ENCODE results near the gene ETS1.
A peak's percentile ranks its signal among the peaks of the same experiment; 100 is the strongest.

ETS1 gene

GRCh38 chr11:128474036-128474874 is 113.1 kb downstream of the ETS1 start:
- Histone ChIP-seq H3K27me3 (replicated peaks; ENCODE audit: control insufficient read depth, insufficient read depth, low read length) (no peaks in the 10 kb centered on the region), H3K9me3 (ENCODE audit: control insufficient read depth, low read length) (no peaks in the 10 kb centered on the region), H3K36me3 (ENCODE audit: control insufficient read depth, insufficient read depth, low read length, severe bottlenecking) (peaks cover 71% of the 10 kb centered on the region), H3K4me1 (ENCODE audit: control insufficient read depth, insufficient read depth, low read length) (peaks cover 63% of the 10 kb centered on the region), H3K9ac (ENCODE audit: low read length) (peak overlapping the region; percentile 49), H3K4me3 (ENCODE audit: low read length) (no peak overlapping the region)
- no peak for DNase-seq (ENCODE audit: low read depth)

DNA sequence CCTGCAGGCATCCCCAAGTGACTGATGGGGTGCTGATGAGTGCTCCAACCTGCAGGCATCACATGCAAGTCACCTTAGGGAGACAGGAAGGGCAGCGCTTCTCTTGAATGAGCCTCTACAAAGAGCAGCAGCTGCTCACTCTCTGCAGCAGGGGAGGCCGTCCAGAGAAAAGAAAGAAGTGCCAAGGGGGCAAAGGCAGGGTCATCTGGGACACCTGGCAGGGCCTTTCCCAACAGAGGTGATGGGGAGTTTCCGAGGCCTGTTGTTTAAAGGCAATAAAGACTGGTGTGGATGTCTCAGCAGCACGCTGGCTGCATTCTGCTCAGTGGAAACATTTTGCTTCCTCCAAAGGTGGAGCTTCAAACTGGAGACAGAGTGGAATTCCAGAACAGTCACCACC is 113.7 kb downstream of the ETS1 start:
- H3K4me1 ChIP-seq (ENCODE audit: control insufficient read depth, insufficient read depth, low read length) = peaks cover 58% of the 10 kb centered on the region

DNA sequence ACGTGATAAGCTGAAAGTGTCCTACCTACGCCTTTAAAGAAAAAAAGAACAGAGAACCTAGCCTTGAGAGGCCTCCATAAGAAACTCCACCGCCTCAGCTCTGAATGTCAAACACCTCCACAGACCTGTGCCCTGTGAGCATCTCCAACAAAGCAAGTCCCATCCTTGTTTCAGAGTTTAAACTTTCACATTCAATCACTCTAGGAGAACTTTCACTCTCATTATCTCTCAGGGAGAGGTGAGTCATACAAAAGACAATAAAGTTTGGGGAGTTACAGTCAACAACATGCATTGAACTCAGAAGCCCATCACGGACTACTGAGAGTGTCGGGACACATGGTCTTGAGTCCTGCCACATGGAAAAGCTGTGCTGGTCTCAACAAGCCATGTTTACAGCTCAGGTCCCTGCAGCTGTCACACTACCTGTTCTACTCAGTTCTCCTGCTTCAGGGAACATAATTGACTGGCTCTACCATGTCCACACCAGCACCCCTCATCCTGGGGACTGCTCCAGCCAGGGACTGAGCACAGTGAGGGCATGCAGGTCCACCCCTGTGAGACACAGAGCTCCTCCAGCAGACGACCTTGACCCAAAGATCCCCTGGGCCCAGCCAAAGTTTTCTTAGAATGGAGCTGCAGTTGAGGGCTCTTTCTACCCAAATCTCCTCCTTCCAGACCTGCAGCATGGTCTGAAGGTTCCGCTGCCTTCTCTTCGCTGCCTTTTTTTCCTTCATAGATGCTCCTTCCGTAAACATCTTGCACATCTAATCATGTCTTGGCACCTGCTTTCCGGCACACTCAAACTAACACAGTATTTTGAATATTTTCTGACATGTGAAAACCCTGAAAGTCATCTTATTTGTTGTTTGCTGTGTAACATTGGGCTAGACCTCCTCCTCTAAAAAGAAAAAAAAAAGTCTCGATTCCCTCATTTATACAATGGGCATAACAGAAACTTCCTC is 114.9 kb downstream of the ETS1 start:
- Histone ChIP-seq H3K27me3 (replicated peaks; ENCODE audit: control insufficient read depth, insufficient read depth, low read length) (no peaks in the 10 kb centered on the region), H3K9me3 (ENCODE audit: control insufficient read depth, low read length) (no peaks in the 10 kb centered on the region), H3K36me3 (ENCODE audit: control insufficient read depth, insufficient read depth, low read length, severe bottlenecking) (peaks cover 66% of the 10 kb centered on the region), H3K9ac (ENCODE audit: low read length) (no peak overlapping the region), H3K4me3 (ENCODE audit: low read length) (no peak overlapping the region), H3K4me1 (ENCODE audit: control insufficient read depth, insufficient read depth, low read length) (peaks cover 67% of the 10 kb centered on the region)
- no peak for DNase-seq (ENCODE audit: low read depth)

More for the DNA sequence above, 113.7 kb downstream of the ETS1 start:
- no peak for DNase-seq (ENCODE audit: low read depth)
- Histone ChIP-seq H3K9ac (ENCODE audit: low read length) (peak overlapping the region; percentile 53), H3K36me3 (ENCODE audit: control insufficient read depth, insufficient read depth, low read length, severe bottlenecking) (peaks cover 72% of the 10 kb centered on the region), H3K4me3 (ENCODE audit: low read length) (no peak overlapping the region), H3K9me3 (ENCODE audit: control insufficient read depth, low read length) (no peaks in the 10 kb centered on the region), H3K27me3 (replicated peaks; ENCODE audit: control insufficient read depth, insufficient read depth, low read length) (no peaks in the 10 kb centered on the region)

DNA sequence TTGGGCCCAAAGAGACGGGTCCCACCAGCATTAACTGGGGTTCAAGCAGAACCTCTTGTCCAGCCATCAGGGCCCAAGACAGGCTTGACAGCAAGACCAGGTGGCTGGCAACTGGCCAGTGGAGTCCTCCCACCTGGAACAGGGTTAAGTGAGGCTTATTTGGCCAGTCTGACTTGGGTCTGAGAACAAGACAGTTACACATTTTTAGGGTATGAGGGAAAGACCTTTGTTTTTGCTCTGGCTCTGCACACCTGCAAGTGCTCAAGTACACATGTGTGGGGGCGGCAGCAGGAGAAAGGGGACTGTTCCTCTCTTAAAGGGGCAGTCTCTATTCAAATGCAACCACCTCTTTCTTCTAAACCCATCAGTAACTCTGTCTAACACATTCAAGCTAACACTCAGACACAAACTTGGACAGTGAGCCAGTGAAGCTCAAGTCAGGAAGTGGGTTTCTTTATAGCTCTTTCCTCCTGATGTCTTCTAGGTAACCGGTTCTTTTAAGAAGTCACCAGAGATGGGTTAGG is 116.2 kb downstream of the ETS1 start:
- H3K9me3 ChIP-seq (ENCODE audit: control insufficient read depth, low read length) = no peaks in the 10 kb centered on the region
- peaks cover 64% of the 10 kb centered on the region for H3K4me1 ChIP-seq (ENCODE audit: control insufficient read depth, insufficient read depth, low read length)
- peaks cover 56% of the 10 kb centered on the region for H3K36me3 ChIP-seq (ENCODE audit: control insufficient read depth, insufficient read depth, low read length, severe bottlenecking)
- no peak overlapping the region for H3K4me3 ChIP-seq (ENCODE audit: low read length)
- no peak overlapping the region for H3K9ac ChIP-seq (ENCODE audit: low read length)
- DNase-seq (ENCODE audit: low read depth) = no peak
- H3K27me3 ChIP-seq (replicated peaks; ENCODE audit: control insufficient read depth, insufficient read depth, low read length) = no peaks in the 10 kb centered on the region

GRCh38 chr11:128470081-128470480 is 117.3 kb downstream of the ETS1 start:
- Histone ChIP-seq H3K4me3 (ENCODE audit: low read length) (no peak overlapping the region), H3K36me3 (ENCODE audit: control insufficient read depth, insufficient read depth, low read length, severe bottlenecking) (peaks cover 62% of the 10 kb centered on the region), H3K9ac (ENCODE audit: low read length) (no peak overlapping the region), H3K27me3 (replicated peaks; ENCODE audit: control insufficient read depth, insufficient read depth, low read length) (no peaks in the 10 kb centered on the region), H3K4me1 (ENCODE audit: control insufficient read depth, insufficient read depth, low read length) (peaks cover 54% of the 10 kb centered on the region), H3K9me3 (ENCODE audit: control insufficient read depth, low read length) (no peaks in the 10 kb centered on the region)
- DNase-seq (ENCODE audit: low read depth) = no peak

GRCh38 chr11:128469220-128469619 is 118.1 kb downstream of the ETS1 start:
- no peaks in the 10 kb centered on the region for H3K27me3 ChIP-seq (replicated peaks; ENCODE audit: control insufficient read depth, insufficient read depth, low read length)
- H3K4me3 ChIP-seq (ENCODE audit: low read length) = no peak overlapping the region
- no peak for DNase-seq (ENCODE audit: low read depth)
- H3K9ac ChIP-seq (ENCODE audit: low read length) = no peak overlapping the region
- H3K9me3 ChIP-seq (ENCODE audit: control insufficient read depth, low read length) = no peaks in the 10 kb centered on the region
- peaks cover 48% of the 10 kb centered on the region for H3K4me1 ChIP-seq (ENCODE audit: control insufficient read depth, insufficient read depth, low read length)
- H3K36me3 ChIP-seq (ENCODE audit: control insufficient read depth, insufficient read depth, low read length, severe bottlenecking) = peaks cover 67% of the 10 kb centered on the region

GRCh38 chr11:128468111-128468510 is 119.2 kb downstream of the ETS1 start:
- DNase-seq (ENCODE audit: low read depth) = peak; percentile 48
- peaks cover 45% of the 10 kb centered on the region for H3K4me1 ChIP-seq (ENCODE audit: control insufficient read depth, insufficient read depth, low read length)
- H3K36me3 ChIP-seq (ENCODE audit: control insufficient read depth, insufficient read depth, low read length, severe bottlenecking) = peaks cover 62% of the 10 kb centered on the region
- no peak overlapping the region for H3K4me3 ChIP-seq (ENCODE audit: low read length)
- peak overlapping the region; percentile 62 for H3K9ac ChIP-seq (ENCODE audit: low read length)
- no peaks in the 10 kb centered on the region for H3K27me3 ChIP-seq (replicated peaks; ENCODE audit: control insufficient read depth, insufficient read depth, low read length)
- H3K9me3 ChIP-seq (ENCODE audit: control insufficient read depth, low read length) = no peaks in the 10 kb centered on the region

DNA sequence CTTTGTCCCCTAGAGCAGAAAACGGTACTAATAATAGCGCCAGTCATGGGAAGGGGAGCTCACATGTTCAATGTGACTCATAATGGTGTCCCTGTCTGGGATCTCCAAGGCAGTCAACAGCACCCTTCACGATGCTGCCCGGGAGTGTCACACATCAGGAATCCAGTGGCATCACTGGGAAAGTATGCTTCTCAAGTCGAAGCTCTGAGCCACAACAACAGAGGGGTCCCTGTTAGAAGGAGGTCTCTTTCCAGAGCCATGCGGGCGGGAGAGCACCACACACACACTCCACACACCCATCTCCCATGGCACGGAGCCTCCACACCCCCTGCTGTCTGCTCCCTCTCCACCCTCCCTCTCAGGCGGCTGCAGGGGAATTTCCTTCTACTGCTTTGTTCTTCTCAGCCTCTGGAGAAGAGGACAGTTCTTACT is 119.7 kb downstream of the ETS1 start:
- Histone ChIP-seq H3K9ac (ENCODE audit: low read length) (peak overlapping the region; percentile 62), H3K4me1 (ENCODE audit: control insufficient read depth, insufficient read depth, low read length) (peaks cover 40% of the 10 kb centered on the region), H3K9me3 (ENCODE audit: control insufficient read depth, low read length) (no peaks in the 10 kb centered on the region), H3K36me3 (ENCODE audit: control insufficient read depth, insufficient read depth, low read length, severe bottlenecking) (peaks cover 63% of the 10 kb centered on the region), H3K27me3 (replicated peaks; ENCODE audit: control insufficient read depth, insufficient read depth, low read length) (no peaks in the 10 kb centered on the region), H3K4me3 (ENCODE audit: low read length) (peak overlapping the region; percentile 15)
- peak; percentile 89 for DNase-seq (ENCODE audit: low read depth)

DNA sequence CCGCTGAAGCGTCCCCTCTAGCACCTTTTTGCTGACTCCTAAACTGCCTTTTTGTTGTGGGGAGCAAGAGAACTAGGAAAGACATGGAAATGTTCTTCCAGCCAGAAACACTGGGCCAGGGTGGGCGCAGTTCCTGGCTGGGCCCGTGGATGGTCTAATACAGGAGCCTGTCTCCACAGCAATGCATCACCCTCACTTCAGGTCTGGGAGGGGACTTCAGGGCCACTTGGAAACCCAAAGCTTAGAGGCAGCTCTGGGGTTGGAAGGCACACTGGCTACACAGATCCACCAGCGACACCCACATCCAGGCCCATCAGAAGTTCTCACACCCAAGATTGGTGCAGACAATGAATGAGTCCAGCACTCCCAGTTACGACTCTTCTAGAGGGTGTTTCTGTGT is 120.3 kb downstream of the ETS1 start:
- Histone ChIP-seq H3K9ac (ENCODE audit: low read length) (peak overlapping the region; percentile 62), H3K4me3 (ENCODE audit: low read length) (peak overlapping the region; percentile 15), H3K36me3 (ENCODE audit: control insufficient read depth, insufficient read depth, low read length, severe bottlenecking) (peaks cover 63% of the 10 kb centered on the region), H3K4me1 (ENCODE audit: control insufficient read depth, insufficient read depth, low read length) (peaks cover 34% of the 10 kb centered on the region), H3K27me3 (replicated peaks; ENCODE audit: control insufficient read depth, insufficient read depth, low read length) (no peaks in the 10 kb centered on the region), H3K9me3 (ENCODE audit: control insufficient read depth, low read length) (no peaks in the 10 kb centered on the region)
- DNase-seq (ENCODE audit: low read depth) = no peak

GRCh38 chr11:128465946-128466705 is 121.2 kb downstream of the ETS1 start:
- H3K36me3 ChIP-seq (ENCODE audit: control insufficient read depth, insufficient read depth, low read length, severe bottlenecking) = peaks cover 64% of the 10 kb centered on the region
- DNase-seq (ENCODE audit: low read depth) = no peak

More at GRCh38 chr11:128465946-128466705, 121.2 kb downstream of the ETS1 start:
- H3K9ac ChIP-seq (ENCODE audit: low read length) = no peak overlapping the region
- H3K27me3 ChIP-seq (replicated peaks; ENCODE audit: control insufficient read depth, insufficient read depth, low read length) = no peaks in the 10 kb centered on the region
- H3K4me1 ChIP-seq (ENCODE audit: control insufficient read depth, insufficient read depth, low read length) = peaks cover 31% of the 10 kb centered on the region
- H3K4me3 ChIP-seq (ENCODE audit: low read length) = no peak overlapping the region
- no peaks in the 10 kb centered on the region for H3K9me3 ChIP-seq (ENCODE audit: control insufficient read depth, low read length)
